Measurements from ENCODE around the gene ARL6IP1.
A peak's percentile ranks its signal among the peaks of the same experiment; 100 is the strongest.
"Not testable (repeated sequence)": the region's sequence is repeated elsewhere in the genome, so short reads cannot be mapped to it uniquely, and the experiment has no call there.

ARL6IP1 gene

DNA sequence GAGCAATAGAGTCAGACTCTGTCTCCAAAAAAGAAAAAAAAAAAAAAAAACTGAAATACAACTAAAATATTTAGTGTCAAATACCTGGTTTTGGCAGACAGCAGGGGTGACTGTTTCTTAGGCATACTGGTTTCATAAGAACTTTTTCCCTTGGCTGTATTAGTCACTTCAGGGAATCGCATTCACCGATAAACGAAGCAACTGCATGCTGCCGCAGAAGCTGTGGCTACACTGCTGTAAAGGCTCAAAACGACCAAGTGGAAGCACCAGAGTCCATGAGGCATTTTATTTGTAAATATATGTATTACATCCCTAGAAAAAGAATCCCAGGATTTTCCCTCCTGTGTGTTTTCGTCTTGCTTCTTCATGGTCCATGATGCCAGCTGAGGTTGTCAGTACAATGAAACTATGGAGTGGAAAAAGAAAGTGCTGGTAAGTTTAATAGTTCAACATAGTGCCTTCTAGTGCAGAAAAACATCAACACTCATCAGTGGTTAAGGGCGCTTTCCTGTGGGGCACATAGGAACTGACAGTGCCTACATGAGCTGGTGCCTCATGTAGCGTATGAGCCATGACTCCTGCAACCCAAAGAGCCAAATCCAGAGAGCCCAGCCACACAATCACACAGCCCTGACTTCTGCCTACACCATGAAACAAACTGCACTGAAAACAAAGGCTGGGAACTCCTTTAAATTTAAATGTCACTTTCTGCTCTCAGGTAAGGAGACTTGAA, 18.5 kb downstream of the ARL6IP1 start:
- no peak overlapping the region for H3K4me3 ChIP-seq (ENCODE audit: low read length)
- TF ChIP-seq, protein P1, sequence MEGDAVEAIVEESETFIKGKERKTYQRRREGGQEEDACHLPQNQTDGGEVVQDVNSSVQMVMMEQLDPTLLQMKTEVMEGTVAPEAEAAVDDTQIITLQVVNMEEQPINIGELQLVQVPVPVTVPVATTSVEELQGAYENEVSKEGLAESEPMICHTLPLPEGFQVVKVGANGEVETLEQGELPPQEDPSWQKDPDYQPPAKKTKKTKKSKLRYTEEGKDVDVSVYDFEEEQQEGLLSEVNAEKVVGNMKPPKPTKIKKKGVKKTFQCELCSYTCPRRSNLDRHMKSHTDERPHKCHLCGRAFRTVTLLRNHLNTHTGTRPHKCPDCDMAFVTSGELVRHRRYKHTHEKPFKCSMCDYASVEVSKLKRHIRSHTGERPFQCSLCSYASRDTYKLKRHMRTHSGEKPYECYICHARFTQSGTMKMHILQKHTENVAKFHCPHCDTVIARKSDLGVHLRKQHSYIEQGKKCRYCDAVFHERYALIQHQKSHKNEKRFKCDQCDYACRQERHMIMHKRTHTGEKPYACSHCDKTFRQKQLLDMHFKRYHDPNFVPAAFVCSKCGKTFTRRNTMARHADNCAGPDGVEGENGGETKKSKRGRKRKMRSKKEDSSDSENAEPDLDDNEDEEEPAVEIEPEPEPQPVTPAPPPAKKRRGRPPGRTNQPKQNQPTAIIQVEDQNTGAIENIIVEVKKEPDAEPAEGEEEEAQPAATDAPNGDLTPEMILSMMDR (IDR thresholded peaks at IDR 0.05; ENCODE audit: insufficient read depth, low read depth, low read length, missing control alignments), result no peak
- no peak for DNase-seq (ENCODE audit: low read depth)

DNA sequence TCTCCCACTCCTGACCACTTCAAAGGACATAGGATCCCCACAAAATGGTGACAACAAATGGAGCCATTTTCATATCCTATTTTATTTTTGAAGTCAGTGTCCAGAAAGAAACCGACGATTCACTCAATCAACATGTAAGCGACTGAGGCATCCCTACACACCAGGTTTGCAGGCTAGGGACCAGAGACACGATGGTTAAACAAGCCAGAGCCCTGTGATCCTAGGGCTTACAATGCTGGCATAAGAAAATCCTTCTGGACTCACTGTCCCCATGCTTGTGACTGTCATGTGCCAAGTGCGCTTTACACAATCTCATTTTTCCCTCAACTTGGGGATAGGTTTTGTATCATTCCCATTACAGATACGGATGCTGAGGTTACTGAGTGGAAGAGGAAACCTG, 20.1 kb downstream of the ARL6IP1 start:
- DNase-seq (ENCODE audit: low read depth); H3K4me3 ChIP-seq (ENCODE audit: low read length): not testable (repeated sequence)

DNA sequence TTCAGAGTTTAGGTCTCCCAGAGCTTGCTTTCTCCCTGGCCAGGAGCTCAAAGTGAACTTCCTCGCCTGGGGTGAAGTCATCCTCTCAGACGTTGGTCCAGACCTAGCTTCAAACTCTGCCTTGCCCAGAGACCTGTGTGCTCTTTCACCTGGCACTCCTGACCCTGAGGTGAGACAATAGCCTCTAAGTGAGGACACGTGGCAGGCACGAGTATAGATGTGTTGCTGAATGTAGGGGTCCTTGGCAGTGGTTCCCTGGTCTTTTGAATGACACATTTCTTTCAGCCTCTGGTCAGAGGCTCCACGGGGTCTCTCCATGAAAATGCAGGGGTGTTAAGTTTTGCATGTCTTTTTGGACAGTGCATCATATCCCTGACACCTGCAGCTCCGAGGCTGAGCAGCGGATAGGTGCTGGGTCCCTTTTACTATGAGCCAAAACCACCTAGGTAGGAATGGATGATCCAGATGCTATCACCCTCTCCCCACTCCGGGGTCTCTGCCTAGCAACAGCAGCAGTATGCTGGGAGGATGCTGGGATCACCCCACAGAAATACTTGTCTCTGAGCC, 20.8 kb downstream of the ARL6IP1 start:
- H3K4me3 ChIP-seq (ENCODE audit: low read length); DNase-seq (ENCODE audit: low read depth): not testable (repeated sequence)

DNA sequence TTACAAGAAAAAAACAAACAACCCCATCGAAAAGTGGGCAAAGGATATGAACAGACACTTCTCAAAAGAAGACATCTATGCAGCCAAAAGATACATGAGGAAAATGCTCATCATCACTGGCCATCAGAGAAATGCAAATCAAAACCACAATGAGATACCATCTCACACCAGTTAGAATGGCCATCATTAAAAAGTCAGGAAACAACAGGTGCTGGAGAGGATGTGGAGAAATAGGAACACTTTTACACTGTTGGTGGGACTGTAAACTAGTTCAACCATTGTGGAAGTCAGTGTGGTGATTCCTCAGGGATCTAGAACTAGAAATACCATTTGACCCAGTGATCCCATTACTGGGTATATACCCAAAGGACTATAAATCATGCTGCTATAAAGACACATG, 23.7 kb downstream of the ARL6IP1 start:
- not testable (repeated sequence) for DNase-seq (ENCODE audit: low read depth); H3K4me3 ChIP-seq (ENCODE audit: low read length)

DNA sequence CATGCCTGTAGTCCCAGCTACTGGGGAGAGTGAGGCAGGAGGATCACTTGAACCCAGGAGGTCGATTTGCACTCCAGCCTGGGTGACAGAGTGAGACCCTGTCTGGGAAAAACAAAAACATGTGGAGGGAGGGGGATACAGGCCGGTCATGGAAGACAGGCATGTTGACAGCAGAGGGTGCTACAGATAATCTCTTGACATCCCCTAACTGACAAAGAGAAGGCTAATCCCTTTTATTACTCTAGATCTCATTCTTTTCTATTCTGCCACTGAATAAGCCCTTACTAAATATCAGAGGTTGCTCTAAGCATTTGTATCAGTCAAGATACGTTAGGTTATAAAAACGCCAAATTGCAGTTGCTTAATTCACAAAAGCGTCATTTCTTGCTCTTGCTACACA, 25.0 kb downstream of the ARL6IP1 start:
- not testable (repeated sequence) for DNase-seq (ENCODE audit: low read depth); H3K4me3 ChIP-seq (ENCODE audit: low read length)

DNA sequence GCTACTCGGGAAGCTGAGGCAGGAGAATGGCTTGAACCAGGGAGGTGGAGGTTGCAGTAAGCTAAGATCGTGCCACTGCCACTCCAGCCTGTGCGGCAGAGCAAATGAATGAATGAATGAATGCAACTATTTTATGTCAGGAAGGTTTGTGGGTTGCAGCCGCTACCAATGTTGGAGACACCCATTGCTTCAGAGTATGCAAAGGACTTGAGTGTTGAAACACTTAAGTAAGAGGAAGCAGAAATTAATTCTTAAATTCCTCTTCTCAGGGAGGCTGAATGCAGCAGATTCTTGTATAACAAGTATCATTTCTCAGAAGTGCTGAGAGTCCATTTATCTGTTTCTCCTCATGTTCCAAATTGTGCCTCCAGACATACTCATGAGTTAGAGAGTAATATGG, 26.7 kb downstream of the ARL6IP1 start:
- not testable (repeated sequence) for DNase-seq (ENCODE audit: low read depth); H3K4me3 ChIP-seq (ENCODE audit: low read length)

DNA sequence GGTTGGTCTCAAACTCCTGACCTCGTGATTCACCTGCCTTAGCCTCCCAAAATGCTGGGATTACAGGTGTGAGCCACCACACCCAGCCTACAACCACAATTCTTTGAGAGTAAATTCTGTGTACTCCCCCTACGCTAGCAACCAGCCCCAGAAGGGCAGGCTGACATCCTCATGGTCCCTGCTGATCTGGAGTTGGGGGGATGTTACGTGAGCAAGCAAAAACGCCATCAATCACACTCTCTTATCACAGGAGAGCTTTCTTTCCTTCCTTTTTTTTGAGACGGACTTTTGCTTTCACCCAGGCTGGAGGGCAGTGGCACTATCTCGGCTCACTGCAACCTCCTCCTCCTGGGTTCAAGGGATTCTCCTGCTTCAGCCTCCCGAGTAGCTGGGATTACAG, 29.2 kb downstream of the ARL6IP1 start:
- DNase-seq (ENCODE audit: low read depth); H3K4me3 ChIP-seq (ENCODE audit: low read length): not testable (repeated sequence)

DNA sequence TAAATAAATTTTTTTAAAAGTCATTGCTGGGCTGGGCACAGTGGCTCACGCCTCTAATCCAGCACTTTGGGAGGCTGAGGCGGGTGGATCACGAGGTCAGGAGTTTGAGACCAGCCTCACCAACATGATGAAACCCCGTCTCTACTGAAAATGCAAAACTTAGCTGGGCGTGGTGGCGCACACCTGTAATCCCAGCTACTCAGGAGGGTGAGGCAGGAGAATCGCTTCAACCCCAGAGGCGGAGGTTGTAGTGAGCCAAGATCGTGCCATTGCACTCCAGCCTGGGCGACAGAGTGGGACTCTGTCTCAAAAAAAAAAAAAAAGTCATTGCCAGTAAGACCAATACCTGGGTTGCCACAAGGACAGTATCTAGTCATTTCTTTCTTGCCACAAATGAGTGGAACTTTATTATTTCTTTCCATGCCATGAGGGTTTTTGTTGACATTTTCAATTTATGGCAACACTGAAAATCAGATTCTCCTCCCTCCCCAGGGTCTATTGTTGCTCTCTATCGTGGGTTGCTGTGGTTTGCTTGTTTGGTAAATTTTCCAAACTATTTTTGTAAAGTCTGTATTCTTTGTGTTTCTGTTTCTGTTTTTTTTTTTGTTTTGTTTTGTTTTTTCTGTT, 30.9 kb downstream of the ARL6IP1 start:
- H3K4me3 ChIP-seq (ENCODE audit: low read length); DNase-seq (ENCODE audit: low read depth): not testable (repeated sequence)

DNA sequence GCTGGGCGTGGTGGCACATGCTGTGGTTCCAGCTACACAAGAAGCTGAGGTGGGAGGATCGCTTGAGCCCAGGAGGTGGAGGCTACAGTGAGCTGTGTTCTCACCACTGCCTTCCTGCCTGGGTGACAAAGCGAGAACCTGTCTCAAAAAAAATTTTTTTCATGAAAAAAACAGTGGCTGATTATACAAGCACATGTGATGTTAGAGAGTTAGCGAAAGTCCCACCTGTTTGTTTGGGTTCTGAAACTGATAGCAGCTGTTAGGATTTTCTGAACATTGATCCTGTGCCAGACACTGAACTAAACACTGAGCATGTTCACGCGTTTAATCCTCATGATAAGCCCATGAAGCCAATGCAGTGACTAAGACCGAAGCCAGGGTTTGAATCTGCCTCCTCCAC, 34.1 kb downstream of the ARL6IP1 start:
- H3K4me3 ChIP-seq (ENCODE audit: low read length); DNase-seq (ENCODE audit: low read depth): not testable (repeated sequence)

DNA sequence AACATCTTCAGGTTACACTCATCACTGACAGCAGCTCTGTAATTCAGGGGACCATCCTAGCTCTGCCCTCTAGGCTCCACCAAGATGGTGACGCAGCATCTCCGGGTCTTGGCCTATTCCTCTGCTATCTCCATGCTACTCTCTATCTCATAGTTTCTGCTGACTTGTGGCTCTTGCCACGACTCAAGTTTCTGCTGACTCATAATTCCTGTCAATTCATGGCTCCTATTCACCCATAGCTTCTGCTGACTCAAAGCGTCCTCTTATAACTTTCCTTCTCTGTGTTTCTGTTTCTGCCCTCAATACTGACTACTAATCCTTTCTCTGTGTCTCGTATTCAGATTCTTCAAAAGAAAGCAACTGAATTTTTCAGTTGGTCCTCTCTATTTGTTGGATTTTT, 38.6 kb downstream of the ARL6IP1 start:
- DNase-seq (ENCODE audit: low read depth); H3K4me3 ChIP-seq (ENCODE audit: low read length): not testable (repeated sequence)

DNA sequence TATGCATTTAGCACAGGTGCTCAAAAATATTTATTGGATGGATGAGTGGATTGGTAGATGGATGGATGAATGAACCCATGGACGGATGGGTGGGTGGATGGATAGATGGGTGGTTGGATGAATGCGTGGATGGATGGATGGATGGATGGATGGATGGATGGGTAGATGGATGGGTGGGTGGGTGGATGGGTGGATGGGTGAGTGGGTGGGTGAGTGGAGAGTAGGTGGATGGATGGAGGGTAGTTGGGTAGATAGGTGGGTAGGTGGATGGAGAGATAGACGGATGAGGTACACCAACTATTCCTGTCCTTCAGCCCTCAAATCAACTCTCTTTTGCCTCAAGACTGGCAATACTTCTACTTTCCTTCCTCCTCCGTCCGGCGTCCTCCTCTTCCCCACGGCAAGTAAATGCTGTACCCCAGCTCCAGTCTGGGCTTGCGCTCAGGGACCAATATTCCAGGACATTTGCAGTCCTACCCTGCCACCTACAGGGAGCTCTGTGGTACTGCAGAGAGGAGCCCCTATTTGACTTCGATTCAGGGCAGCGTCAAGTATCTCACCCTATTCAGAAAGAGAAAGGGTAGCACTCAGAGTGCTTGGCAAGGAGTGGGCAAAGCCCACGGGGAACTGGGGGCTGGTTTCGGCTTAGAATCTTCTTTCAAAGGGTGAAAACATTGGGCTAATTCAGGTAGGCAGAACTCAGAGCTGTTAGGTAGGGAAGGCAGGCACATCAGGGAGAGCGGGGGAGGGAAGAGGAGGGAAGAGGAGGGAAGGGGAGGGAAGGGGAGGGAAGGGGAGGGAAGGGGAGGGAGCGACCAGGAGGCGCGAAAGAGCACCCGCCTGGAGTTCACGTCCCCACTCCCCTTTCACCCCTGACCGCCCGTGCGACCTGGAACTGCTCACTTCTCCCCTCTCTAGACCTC, 41.5 kb downstream of the ARL6IP1 start:
- DNase-seq (ENCODE audit: low read depth); H3K4me3 ChIP-seq (ENCODE audit: low read length): not testable (repeated sequence)
- TF ChIP-seq, protein P1 (IDR thresholded peaks at IDR 0.05; ENCODE audit: insufficient read depth, low read depth, low read length, missing control alignments), result peak; percentile 51

DNA sequence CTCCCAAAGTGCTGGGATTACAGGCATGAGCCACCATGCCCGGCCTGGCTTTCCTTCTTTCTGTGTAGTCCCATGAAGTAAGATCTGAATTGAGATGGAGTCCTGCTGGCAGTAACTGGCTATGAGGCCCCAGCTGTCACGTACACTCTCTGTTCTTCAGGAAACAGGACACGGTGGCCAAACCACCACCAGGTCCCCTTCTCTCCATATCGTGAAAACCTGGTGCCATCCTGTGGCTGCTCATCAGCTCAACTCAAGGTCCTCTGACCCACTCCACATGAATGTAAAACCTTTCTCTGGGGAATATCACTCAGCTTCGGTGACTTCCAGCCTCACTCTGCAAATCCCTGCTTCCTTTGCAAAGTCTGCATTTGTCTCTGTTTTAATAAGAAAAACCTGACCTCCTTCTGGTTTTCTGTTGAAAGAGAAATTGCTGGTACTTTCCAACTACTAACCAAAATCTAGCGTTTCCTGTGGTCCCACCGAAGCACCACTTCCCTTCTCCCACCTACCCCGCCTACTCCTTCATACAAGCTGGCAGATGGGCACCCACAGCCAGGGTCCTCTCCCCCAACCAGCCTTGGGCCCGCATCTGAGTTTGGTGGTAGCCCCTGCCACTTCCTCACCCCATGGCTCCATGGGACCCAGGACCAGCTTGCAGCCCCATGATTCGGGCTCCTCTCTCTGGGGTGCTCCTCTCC, 43.2 kb downstream of the ARL6IP1 start:
- not testable (repeated sequence) for H3K4me3 ChIP-seq (ENCODE audit: low read length); DNase-seq (ENCODE audit: low read depth)

DNA sequence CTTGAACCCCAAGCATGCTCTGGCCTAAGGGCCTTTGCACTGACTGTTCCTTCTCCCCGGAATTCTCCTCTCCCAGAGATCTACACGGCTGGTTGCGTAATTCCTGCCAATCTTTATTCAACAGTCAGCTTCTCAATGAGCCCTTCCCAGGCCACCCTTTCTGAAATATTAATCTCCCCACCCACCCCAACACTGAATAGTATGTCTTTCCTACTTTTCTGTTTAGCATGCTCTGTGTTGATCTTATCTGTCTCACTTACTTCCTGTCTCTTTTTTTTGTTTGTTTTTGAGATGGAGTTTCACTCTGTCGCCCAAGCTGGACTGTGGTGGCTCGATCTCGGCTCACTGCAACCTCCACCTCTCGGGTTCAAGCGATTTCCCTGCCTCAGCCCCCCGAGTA, 44.7 kb downstream of the ARL6IP1 start:
- not testable (repeated sequence) for H3K4me3 ChIP-seq (ENCODE audit: low read length); DNase-seq (ENCODE audit: low read depth)

DNA sequence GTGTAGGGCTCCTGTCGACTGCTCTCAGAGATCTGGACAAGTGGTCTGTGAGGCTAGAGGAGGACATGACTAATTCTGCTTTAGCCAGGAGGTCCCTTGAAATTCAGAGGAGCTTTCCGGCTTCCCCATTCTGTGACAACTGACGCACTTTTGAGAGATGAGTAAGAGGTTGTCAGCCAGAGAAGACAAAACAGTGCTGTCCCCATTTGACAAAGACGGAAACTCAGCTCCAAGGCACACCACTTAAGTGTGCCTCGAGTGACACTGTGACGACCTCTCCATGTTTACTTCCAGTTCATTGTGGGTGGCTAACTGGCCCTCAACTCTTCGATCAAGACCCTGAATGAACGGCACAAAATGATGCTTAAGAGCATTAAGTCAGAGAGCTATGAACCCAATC, 58.5 kb downstream of the ARL6IP1 start:
- not testable (repeated sequence) for DNase-seq (ENCODE audit: low read depth)

More for the DNA sequence above, 58.5 kb downstream of the ARL6IP1 start:
- not testable (repeated sequence) for H3K4me3 ChIP-seq (ENCODE audit: low read length)
